Stimulated activated naive CD4-positive, alpha-beta T cell treated with Interleukin-2 at 50 U/mL for 16 hours (primary cell): ENCODE measurements around the gene XPO1.
"Not testable (repeated sequence)": the region's sequence is repeated elsewhere in the genome, so short reads cannot be mapped to it uniquely, and the experiment has no call there.

Experiments used
- DNase-seq: peaks from one replicate; lab custom pipeline; 2025; lab: John Stamatoyannopoulos, UW

The XPO1 gene

GRCh38 chr2:61538200-61538919, at the start of gene XPO1:
Gene XPO1 (minus strand): TSS chr2:61538356. CDS start chr2:61533897, 4,459 bp downstream.
- peak; percentile 100 for DNase-seq

DNA sequence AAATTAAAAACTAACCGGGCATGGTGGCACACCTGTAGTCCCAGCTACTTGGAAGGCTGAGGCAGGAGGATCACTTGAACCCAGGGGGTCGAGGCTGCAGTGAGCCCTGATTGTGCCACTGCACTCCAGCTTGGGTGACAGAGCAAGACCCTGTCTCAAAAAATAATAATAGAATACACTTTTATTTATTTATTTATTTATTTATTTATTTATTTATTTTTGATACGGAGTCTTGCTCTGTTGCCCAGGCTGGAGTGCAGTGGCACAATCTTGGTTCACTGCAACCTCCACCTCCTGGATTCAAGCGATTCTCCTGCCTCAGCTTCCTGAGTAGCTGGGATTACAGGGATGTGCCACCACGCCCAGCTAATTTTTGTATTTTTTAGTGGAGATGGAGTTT, 48.8 kb upstream of the XPO1 start:
- not testable (repeated sequence) for DNase-seq

DNA sequence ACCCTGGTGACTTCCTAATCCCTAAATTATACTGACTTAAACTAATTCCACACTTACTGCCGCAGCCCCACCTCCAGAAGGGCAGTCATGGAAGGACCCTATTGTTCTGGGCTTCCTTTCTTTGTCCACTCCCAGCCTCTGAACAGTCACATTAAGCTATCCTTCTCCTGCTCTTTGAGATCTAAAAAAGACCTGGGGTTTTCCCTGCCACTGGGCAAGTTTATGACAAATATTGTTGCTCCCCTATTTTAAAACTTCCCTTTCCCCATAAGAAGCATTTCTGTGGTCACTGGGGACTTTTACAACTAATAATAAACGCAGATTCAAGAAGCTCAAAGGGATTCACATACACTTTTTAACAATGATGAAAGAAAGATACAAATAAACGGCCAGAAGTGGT, 47.2 kb upstream of the XPO1 start:
- DNase-seq, result no peak

- DNase-seq, result not testable (repeated sequence)
Measured at GRCh38 chr2:61584368-61584767, 46.2 kb upstream of the XPO1 start.

- no peak for DNase-seq
Measured at GRCh38 chr2:61582165-61582564, 44.0 kb upstream of the XPO1 start.

DNA sequence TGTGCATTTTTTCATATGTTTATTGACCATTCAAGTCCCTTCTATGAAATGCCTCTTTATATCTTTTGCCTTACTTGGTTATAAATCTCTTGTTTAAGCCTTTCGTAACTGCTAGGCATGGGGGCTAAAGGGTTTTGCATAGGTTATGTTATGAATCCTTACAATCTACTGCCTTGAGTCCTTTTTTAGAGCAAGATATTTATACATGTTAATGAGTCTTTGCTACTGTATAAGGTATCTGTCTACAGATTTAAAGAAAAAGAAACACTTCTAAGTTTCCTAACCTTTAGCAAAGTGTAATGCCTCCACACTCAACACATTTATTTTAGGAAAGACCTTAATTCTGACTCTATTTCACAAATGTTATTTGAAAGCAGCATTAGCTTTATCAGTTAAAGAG, 43.6 kb upstream of the XPO1 start:
- no peak for DNase-seq

GRCh38 chr2:61575447-61575859, 37.3 kb upstream of the XPO1 start:
- no peak for DNase-seq

GRCh38 chr2:61566566-61566965, 28.4 kb upstream of the XPO1 start:
- DNase-seq, result no peak

- DNase-seq, result no peak
Measured at GRCh38 chr2:61562615-61563014, 24.5 kb upstream of the XPO1 start.

- no peak for DNase-seq
Measured at GRCh38 chr2:61558160-61558559, 20.0 kb upstream of the XPO1 start.

- no peak for DNase-seq
Measured at GRCh38 chr2:61557381-61557780, 19.2 kb upstream of the XPO1 start.

- DNase-seq, result no peak
Measured at GRCh38 chr2:61554604-61555003, 16.4 kb upstream of the XPO1 start.

- no peak for DNase-seq
Measured at GRCh38 chr2:61550375-61551209, 12.4 kb upstream of the XPO1 start.

GRCh38 chr2:61549546-61549945, 11.4 kb upstream of the XPO1 start:
- DNase-seq, result no peak

- DNase-seq, result no peak
Measured at GRCh38 chr2:61543062-61543461, 4.9 kb upstream of the XPO1 start.

DNA sequence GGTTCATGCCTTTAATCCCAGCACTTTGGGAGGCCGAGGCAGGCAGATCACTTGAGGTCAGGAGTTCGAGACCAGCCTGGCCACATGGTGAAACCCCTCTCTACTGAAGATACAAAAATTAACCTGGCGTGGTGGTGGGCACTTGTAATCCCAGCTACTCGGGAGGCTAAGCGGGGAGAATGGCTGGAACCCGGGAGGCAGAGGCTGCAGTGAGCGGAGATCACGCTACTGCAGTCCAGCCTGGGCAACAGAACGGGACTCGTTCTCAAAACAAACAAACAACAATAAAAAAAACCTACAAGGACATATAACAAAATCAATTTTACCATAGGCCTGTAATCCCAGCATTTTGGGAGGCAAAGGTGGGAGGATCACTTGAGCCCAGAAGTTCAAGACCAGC, 2.0 kb upstream of the XPO1 start:
- DNase-seq, result not testable (repeated sequence)

DNA sequence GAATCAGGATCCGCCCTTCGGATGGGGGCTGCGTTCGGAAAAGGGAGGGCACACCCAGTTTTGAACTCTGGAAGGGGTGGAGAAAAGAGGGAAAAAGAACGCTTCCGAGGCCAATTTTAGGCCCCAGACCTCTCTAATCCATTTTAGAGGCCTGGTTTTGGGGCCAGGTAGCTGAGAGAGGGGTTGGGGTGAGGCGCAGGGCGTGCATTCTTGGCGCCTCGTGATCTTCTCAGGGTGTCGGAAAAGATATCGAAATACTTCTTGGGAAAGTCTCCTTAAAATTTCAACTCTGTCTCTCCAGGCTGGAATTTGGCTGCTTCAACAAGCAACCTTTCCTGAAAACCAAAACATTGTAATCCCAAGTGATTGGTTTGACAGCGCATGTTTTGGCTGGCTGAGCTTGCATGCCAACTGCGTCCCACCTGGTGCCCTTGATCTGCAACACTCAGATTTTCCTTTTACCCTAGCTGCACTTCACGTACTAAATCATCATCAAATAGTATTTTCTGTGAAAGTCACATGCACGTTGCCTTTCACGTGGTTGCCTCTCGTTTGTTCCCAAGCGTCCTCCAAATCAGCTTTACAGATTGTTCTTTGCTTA, 864 bp upstream of the XPO1 start:
- peak; percentile 53 for DNase-seq

DNA sequence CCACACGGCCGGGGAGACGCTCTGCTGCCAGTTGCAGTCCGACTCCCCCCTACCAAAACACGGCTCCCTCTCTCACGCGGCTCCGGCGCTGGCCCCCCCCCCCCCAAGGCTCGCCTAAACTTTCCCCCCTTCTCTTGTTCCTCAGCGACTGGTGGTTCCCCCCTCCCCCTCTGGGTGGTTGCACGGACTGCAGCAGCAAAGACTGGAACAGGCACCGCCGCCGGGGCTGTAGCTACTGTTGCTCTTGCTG, 281 bp downstream of the XPO1 start:
- no peak for DNase-seq

DNA sequence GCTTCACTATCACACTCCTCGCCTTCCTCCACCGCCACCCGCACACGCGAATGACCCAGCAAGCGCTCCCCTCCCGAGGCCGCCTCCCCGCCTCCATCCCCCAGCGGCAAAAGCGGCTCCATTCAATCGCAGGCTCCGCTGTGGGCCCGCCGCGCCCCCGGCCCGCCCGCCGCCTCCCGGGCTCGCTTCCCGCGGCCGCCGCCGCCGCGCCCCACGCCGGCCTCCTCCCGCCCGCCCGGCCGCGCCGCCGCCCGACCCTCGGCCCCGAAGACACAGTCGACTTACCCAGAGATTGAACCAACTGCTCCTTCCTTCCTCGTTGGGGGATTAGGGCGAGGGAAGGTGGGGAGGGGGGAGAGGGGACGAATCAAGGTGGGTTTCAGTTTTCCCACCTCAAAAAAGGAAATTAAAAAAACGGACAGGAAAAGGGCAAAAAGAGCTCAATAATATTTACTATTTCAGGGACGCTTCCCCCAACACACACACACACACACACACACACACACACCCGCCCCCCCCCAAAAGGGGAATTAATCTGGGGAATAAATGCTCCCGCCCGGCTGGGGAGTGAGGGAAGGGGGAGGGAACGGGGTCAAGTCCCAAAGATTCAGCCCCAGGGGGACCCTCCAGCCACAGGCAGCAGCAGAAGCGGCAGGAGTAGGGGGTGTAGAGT, 743 bp downstream of the XPO1 start:
- peak; percentile 42 for DNase-seq

DNA sequence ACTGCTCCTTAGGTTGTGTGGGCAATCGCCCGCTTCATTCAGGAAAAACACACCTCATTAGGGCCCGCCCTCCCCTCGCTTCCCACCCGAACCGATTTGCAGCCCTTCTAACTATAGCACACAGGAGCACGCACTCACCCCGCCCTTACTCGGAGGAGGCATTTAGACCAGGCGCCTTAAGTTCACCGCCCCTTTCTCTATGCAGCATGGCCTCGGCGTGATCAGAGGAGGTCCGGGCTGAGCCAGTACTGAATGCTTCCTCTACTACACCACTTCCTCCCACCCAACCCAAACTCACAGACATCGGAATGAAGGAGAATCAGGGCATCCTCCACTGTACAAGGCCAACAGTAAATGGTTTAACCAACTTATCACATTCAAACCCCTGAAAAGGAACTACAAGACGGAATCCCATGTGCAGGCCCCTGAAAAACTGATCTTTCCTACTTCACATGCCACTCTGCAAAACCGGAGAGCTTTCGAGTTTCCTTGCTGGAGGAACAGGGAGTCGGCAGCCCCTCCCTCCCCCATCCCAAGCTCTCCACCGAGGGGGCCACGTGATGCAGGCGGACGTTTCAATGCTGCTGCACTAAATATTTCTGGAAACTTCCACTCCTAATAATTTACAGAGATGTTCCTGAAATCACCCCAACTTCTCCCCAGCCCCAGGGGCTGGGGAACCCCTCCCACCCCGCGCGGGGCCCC, 1.4 kb downstream of the XPO1 start:
- peak; percentile 86 for DNase-seq

GRCh38 chr2:61536180-61536571, 2.0 kb downstream of the XPO1 start:
- no peak for DNase-seq

DNA sequence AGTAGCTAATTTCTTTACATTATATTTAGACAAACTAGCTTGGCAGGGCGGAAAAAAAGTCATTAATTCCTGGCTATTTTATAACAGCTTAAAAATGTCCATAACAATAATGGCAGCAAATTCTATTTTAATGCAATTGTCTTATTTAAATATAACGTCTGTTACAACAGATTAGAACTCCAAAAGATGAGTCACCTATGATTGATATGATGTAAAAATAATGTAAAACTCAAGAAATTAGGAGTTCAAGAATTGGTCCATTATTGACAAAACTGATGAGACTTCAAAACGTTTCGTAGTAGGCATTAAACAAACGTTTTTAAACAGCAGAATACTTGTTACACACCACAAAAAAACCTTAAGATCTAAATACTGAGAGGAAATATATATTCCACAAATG, 2.7 kb downstream of the XPO1 start:
- DNase-seq, result no peak
